ENCODE results near the gene SH2D2A. TPM values are rescaled to one million over a fixed set of nuclear protein-coding genes. Genes with fewer than 3 reads are reported as not detected.
"Not testable (repeated sequence)": the region's sequence is repeated elsewhere in the genome, so short reads cannot be mapped to it uniquely, and the experiment has no call there.

Gene SH2D2A
- total RNA-seq, 1 donor from 2014 or later = 2.2 TPM

DNA sequence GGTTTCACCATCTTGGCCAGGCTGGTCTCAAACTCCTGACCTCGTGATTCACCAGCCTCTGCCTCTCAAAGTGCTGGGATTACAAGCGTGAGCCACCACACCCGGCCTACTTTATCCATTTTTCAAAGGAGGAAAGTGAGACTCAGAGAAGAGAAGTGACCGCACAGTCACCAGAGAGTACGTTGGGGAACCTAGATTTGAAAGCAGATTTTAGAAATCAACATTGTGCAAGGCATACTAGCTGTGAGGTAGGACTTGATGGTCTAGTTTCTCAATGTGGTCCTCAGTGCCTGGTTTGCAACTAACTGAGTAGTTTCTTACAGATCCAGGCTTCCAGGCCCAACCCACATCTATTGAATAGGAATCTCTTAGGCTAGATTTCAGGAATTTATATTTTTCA is 51.0 kb downstream of the SH2D2A start:
- intact Hi-C loops (cut with DNase I) = loop anchor here (2.0 kb wide), 1 partner anchor 15 kb away; the partner anchor contains the start of gene HDGF
- ATAC-seq (no peak), DNase-seq (ENCODE audit: missing footprints) (no peak)

DNA sequence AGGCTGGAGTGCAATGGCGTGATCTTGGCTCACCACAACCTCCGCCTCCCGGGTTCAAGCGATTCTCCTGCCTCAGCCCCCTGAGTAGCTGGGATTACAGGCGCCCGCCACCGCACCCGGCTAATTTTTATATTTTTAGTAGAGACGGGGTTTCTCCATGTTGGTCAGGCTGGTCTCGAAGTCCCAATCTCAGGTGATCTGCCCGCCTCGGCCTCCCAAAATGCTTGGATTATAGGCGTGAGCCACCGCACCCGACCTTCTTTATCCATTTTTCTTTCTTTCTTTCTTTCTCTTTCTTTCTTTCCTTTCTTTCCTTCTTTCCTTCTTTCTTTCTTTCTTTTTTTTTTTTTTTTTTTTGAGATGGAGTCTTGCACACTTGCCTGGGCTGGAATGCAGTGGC is 51.5 kb downstream of the SH2D2A start:
- DNase-seq (ENCODE audit: missing footprints); intact Hi-C loops (cut with DNase I); ATAC-seq: not testable (repeated sequence)

DNA sequence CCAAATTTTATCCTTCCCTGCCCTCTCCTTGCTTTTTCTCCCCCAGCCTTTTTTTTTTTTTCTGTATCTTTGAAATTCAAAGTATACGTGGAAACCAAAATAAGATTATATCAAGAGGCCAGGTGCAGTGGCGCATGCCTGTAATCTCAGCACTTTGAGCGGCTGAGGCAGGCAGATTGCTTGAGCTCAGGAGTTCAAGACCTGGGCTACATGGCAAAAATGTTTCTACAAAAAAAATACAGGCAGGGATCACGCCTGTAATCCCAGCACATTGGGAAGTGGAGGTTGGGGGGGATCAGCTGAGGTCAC is 55.9 kb downstream of the SH2D2A start:
- DNase-seq (ENCODE audit: missing footprints) (no peak), ATAC-seq (no peak)
- intact Hi-C loops (cut with DNase I) = no loop called here

- intact Hi-C loops (cut with DNase I) = no loop called here
- DNase-seq (ENCODE audit: missing footprints) (no peak), ATAC-seq (no peak)
Measured at GRCh38 chr1:156760092-156760795, 56.4 kb downstream of the SH2D2A start.

GRCh38 chr1:156757572-156758253 is 58.9 kb downstream of the SH2D2A start:
- DNase-seq (ENCODE audit: missing footprints); ATAC-seq; intact Hi-C loops (cut with DNase I): not testable (repeated sequence)

DNA sequence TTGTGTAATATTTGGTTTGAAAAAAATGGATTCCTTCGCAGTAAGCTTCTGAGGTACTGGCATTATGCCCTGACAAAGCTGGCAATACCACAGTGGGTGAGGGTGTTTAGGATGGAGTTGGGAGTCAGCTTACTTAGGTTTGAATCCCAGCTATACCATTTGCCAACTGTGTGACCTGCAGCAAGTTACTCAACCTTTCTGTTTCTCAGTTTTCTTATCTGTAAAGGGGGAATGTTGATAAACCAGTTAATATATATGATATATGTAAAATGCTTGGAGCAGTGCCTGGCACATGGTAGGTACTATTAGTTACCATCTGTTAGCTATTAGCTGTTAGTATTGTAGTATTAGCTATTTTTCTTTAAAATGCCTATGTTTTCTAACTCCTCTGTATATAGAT is 60.3 kb downstream of the SH2D2A start:
- intact Hi-C loops (cut with DNase I) = no loop called here
- no peak for ATAC-seq

More for the DNA sequence above, 60.3 kb downstream of the SH2D2A start:
- no peak for DNase-seq (ENCODE audit: missing footprints)

Other genes starting within 250 kb of the SH2D2A start
- gene IQGAP3, start 244.3 kb downstream of the SH2D2A start, total RNA-seq = 1.2 TPM
- not detected for gene TTC24, start 237.1 kb downstream of the SH2D2A start, total RNA-seq
- gene NAXE, start 225.1 kb downstream of the SH2D2A start, total RNA-seq = 116 TPM
- gene GPATCH4, start 215.4 kb downstream of the SH2D2A start, total RNA-seq = 14.6 TPM
- 1.4 TPM for gene HAPLN2, start 197.4 kb downstream of the SH2D2A start, total RNA-seq
- 0.35 TPM for gene BCAN, start 174.7 kb downstream of the SH2D2A start, total RNA-seq
- gene NES, start 139.4 kb downstream of the SH2D2A start, total RNA-seq = 131 TPM
- gene CRABP2, start 111.3 kb downstream of the SH2D2A start, total RNA-seq = not detected
- gene METTL25B, start 88.4 kb downstream of the SH2D2A start, total RNA-seq = 16.6 TPM
- 13.1 TPM for gene ISG20L2, start 88.1 kb downstream of the SH2D2A start, total RNA-seq
- gene MRPL24, start 75.8 kb downstream of the SH2D2A start, total RNA-seq = 103 TPM
- gene HDGF, start 65.2 kb downstream of the SH2D2A start, total RNA-seq = 183 TPM
- gene PRCC, start 49.3 kb downstream of the SH2D2A start, total RNA-seq = 42.9 TPM
- gene INSRR, start 42.3 kb upstream of the SH2D2A start, total RNA-seq = 0.46 TPM
- gene NTRK1, start 44.0 kb upstream of the SH2D2A start, total RNA-seq = 2.4 TPM
- 8.1 TPM for gene PEAR1, start 76.9 kb upstream of the SH2D2A start, total RNA-seq
- gene LRRC71, start 103.8 kb upstream of the SH2D2A start, total RNA-seq = not detected
- 29.3 TPM for gene ARHGEF11, start 228.9 kb upstream of the SH2D2A start, total RNA-seq

Measured in Right ventricle myocardium inferior (tissue), 1 donor.